ENCODE results near the gene TMPRSS13.
"Not testable (repeated sequence)": the region's sequence is repeated elsewhere in the genome, so short reads cannot be mapped to it uniquely, and the experiment has no call there.

TMPRSS13 gene

GRCh38 chr11:117868815-117869561 lies 60.2 kb downstream of the TMPRSS13 start:
- H3K27ac ChIP-seq (ENCODE audit: low read depth, low read length) = no peak overlapping the region
- H3K4me1 ChIP-seq (ENCODE audit: control insufficient read depth, insufficient read depth, low read length, unreplicated experiment) = no peaks in the 10 kb centered on the region
- H2AFZ ChIP-seq (ENCODE audit: low read length, unreplicated experiment) = no peak overlapping the region
- peaks cover 76% of the 10 kb centered on the region for H3K27me3 ChIP-seq (ENCODE audit: insufficient read depth, low read length)
- no peak overlapping the region for H3K4me3 ChIP-seq (ENCODE audit: low read depth, low read length)
- H3K36me3 ChIP-seq (ENCODE audit: insufficient read depth, low read length) = no peaks in the 10 kb centered on the region
- no peaks in the 10 kb centered on the region for H3K79me2 ChIP-seq (ENCODE audit: control insufficient read depth, insufficient read depth, low read length, unreplicated experiment)

DNA sequence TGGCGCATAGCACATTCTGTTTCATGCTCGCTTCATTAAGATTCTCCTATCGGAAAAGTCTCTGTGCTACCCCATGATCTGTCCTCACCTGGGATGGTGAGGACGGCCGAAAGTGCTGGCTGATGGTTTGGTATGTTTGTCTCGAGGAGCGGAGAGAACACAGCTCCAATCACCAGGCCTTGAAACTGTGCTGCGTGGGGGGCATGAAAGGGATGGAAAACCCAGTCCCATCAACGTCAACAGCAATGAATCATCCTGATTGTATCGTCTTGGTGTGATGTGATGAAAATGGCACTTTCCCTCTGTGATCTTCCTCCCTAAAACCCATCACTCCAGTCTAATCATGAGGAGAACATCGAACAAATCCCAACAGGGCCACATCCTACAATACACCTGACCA lies 61.1 kb downstream of the TMPRSS13 start:
- Histone ChIP-seq H3K4me3 (ENCODE audit: low read depth, low read length) (no peak overlapping the region), H3K27me3 (ENCODE audit: insufficient read depth, low read length) (peaks cover 74% of the 10 kb centered on the region), H3K79me2 (ENCODE audit: control insufficient read depth, insufficient read depth, low read length, unreplicated experiment) (no peaks in the 10 kb centered on the region), H3K36me3 (ENCODE audit: insufficient read depth, low read length) (no peaks in the 10 kb centered on the region), H3K27ac (ENCODE audit: low read depth, low read length) (no peak overlapping the region), H3K4me1 (ENCODE audit: control insufficient read depth, insufficient read depth, low read length, unreplicated experiment) (no peaks in the 10 kb centered on the region), H2AFZ (ENCODE audit: low read length, unreplicated experiment) (no peak overlapping the region)

DNA sequence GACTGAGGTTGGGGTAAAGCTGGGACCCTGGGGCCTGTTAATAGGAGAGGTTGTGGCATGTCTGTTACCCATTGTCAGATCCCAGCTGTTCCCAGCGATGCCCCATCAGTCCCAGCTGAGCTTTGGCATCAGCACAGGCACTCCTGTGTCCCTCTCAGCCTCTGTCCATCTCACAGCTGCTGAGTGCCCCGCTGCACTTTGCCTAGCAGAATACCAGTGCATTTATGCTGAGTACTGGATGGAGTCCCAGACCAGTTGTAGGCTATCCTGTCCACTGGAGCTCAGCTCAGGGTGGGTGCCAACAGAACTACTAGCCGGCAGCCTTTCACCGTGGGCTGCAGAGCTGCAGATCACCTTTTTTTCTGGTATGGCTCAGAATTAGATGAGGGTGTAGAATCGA lies 62.7 kb downstream of the TMPRSS13 start:
- H3K4me1 ChIP-seq (ENCODE audit: control insufficient read depth, insufficient read depth, low read length, unreplicated experiment) = no peaks in the 10 kb centered on the region
- no peak overlapping the region for H2AFZ ChIP-seq (ENCODE audit: low read length, unreplicated experiment)
- H3K27me3 ChIP-seq (ENCODE audit: insufficient read depth, low read length) = peaks cover 66% of the 10 kb centered on the region
- H3K4me3 ChIP-seq (ENCODE audit: low read depth, low read length) = no peak overlapping the region
- no peak overlapping the region for H3K27ac ChIP-seq (ENCODE audit: low read depth, low read length)
- H3K79me2 ChIP-seq (ENCODE audit: control insufficient read depth, insufficient read depth, low read length, unreplicated experiment) = no peaks in the 10 kb centered on the region
- H3K36me3 ChIP-seq (ENCODE audit: insufficient read depth, low read length) = no peaks in the 10 kb centered on the region

DNA sequence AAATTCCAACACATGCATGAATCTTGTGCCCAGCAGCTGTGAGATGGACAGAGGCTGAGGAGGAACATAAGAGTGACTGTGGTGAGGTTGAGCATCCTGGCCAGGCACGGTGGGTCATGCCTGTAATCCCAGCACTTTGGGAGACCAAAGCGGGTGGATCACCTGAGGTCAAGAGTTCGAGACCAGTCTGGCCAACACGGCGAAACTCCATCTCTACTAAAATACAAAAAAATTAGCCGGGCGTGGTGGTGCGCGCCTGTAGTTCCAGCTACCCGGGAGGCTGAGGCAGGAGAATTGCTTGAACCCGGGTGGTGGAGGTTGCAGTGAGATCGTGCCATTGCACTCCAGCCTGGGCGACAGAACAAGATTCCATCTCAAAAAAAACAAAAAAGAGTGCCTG lies 63.7 kb downstream of the TMPRSS13 start:
- H3K27me3 ChIP-seq (ENCODE audit: insufficient read depth, low read length) = peaks cover 65% of the 10 kb centered on the region
- not testable (repeated sequence) for H3K36me3 ChIP-seq (ENCODE audit: insufficient read depth, low read length); H3K79me2 ChIP-seq (ENCODE audit: control insufficient read depth, insufficient read depth, low read length, unreplicated experiment); H2AFZ ChIP-seq (ENCODE audit: low read length, unreplicated experiment); H3K27ac ChIP-seq (ENCODE audit: low read depth, low read length); H3K4me3 ChIP-seq (ENCODE audit: low read depth, low read length); H3K4me1 ChIP-seq (ENCODE audit: control insufficient read depth, insufficient read depth, low read length, unreplicated experiment)

DNA sequence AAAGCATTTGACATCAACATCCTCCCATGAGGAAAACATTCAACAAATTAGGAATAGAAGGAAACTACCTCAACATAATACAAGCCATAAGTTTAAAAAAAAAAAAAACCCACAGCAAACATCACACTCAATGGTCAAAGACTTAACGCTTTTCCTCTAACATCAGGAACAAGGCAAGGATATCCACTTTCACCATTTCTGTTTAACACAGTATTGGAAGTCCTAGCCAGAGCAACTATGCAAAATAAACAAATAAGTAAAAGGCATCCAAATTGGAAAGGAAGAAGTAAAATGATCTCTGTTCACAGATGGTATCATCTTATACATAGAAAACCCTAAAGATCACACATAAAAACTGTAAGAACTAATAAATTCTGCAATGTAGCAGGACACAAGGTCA lies 65.8 kb downstream of the TMPRSS13 start:
- H3K27me3 ChIP-seq (ENCODE audit: insufficient read depth, low read length) = peaks cover 69% of the 10 kb centered on the region

DNA sequence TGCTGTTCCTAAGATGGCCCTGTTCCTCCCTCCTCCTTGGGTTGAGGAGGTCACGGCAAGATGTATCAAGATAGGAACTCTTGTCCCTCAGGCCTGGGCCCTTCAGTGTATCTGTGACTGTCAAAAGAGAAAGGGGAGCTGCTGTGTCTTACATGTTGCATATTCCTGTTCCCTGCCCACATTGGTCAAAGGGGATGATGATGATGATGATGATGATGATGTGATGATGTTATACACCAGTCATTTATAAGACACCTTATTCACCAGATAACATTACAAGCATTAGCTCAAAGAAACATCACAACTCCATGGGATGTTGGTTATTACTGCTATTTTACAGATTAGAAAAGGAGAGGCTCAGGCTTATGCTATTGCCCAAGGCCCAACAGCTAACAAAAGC lies 66.4 kb downstream of the TMPRSS13 start:
- Histone ChIP-seq H3K27me3 (ENCODE audit: insufficient read depth, low read length) (peaks cover 69% of the 10 kb centered on the region), H3K27ac (ENCODE audit: low read depth, low read length) (no peak overlapping the region), H3K79me2 (ENCODE audit: control insufficient read depth, insufficient read depth, low read length, unreplicated experiment) (no peaks in the 10 kb centered on the region), H3K4me1 (ENCODE audit: control insufficient read depth, insufficient read depth, low read length, unreplicated experiment) (no peaks in the 10 kb centered on the region), H2AFZ (ENCODE audit: low read length, unreplicated experiment) (no peak overlapping the region), H3K4me3 (ENCODE audit: low read depth, low read length) (no peak overlapping the region), H3K36me3 (ENCODE audit: insufficient read depth, low read length) (no peaks in the 10 kb centered on the region)

More for the DNA sequence above, 65.8 kb downstream of the TMPRSS13 start:
- no peak overlapping the region for H3K4me3 ChIP-seq (ENCODE audit: low read depth, low read length)
- H3K27ac ChIP-seq (ENCODE audit: low read depth, low read length) = no peak overlapping the region
- H2AFZ ChIP-seq (ENCODE audit: low read length, unreplicated experiment) = no peak overlapping the region
- H3K79me2 ChIP-seq (ENCODE audit: control insufficient read depth, insufficient read depth, low read length, unreplicated experiment) = no peaks in the 10 kb centered on the region
- H3K4me1 ChIP-seq (ENCODE audit: control insufficient read depth, insufficient read depth, low read length, unreplicated experiment) = no peaks in the 10 kb centered on the region
- no peaks in the 10 kb centered on the region for H3K36me3 ChIP-seq (ENCODE audit: insufficient read depth, low read length)

DNA sequence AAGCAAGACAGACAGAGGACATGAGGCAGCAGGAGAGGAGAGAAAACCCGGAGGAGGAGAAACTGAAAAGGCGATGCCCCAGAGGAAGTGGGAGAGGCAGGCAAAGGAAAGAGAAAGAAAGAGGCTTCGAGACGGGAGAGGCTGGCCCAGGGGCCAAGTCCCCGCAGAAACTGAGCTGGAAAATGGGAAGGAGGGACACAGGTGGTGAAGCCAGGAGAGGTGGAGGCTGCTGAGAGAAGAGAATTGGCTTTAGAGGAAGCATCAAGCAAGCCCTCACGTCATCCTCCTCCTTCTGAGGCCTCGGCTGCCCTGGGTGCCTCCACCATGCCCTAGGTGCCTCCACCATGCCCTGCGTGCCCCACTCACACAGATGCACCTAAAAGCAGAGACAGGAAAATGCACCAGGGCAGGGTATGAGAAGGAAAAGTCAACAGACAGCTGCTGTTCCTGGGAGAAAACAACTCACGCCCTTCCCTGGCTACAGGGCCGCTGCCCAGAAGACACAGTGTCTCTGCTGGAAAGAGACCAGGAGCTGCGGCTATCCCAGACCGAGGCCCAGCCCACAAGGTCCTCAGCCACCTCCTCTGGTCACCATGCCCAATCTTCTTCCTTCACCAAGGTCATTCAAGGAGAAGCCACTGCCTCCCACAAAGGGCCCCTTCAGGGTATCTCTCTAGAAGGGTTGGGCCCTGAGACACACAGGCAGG lies 67.0 kb downstream of the TMPRSS13 start:
- Histone ChIP-seq H3K4me1 (ENCODE audit: control insufficient read depth, insufficient read depth, low read length, unreplicated experiment) (no peaks in the 10 kb centered on the region), H3K27me3 (ENCODE audit: insufficient read depth, low read length) (peaks cover 66% of the 10 kb centered on the region), H3K79me2 (ENCODE audit: control insufficient read depth, insufficient read depth, low read length, unreplicated experiment) (no peaks in the 10 kb centered on the region)

GRCh38 chr11:117861151-117862018 lies 67.8 kb downstream of the TMPRSS13 start:
- H3K4me1 ChIP-seq (ENCODE audit: control insufficient read depth, insufficient read depth, low read length, unreplicated experiment) = no peaks in the 10 kb centered on the region
- no peaks in the 10 kb centered on the region for H3K79me2 ChIP-seq (ENCODE audit: control insufficient read depth, insufficient read depth, low read length, unreplicated experiment)
- no peak overlapping the region for H2AFZ ChIP-seq (ENCODE audit: low read length, unreplicated experiment)
- H3K27me3 ChIP-seq (ENCODE audit: insufficient read depth, low read length) = peaks cover 62% of the 10 kb centered on the region
- no peaks in the 10 kb centered on the region for H3K36me3 ChIP-seq (ENCODE audit: insufficient read depth, low read length)
- H3K27ac ChIP-seq (ENCODE audit: low read depth, low read length) = no peak overlapping the region
- H3K4me3 ChIP-seq (ENCODE audit: low read depth, low read length) = no peak overlapping the region

More for the DNA sequence above, 67.0 kb downstream of the TMPRSS13 start:
- Histone ChIP-seq H3K4me3 (ENCODE audit: low read depth, low read length) (no peak overlapping the region), H3K27ac (ENCODE audit: low read depth, low read length) (no peak overlapping the region), H3K36me3 (ENCODE audit: insufficient read depth, low read length) (no peaks in the 10 kb centered on the region), H2AFZ (ENCODE audit: low read length, unreplicated experiment) (no peak overlapping the region)

DNA sequence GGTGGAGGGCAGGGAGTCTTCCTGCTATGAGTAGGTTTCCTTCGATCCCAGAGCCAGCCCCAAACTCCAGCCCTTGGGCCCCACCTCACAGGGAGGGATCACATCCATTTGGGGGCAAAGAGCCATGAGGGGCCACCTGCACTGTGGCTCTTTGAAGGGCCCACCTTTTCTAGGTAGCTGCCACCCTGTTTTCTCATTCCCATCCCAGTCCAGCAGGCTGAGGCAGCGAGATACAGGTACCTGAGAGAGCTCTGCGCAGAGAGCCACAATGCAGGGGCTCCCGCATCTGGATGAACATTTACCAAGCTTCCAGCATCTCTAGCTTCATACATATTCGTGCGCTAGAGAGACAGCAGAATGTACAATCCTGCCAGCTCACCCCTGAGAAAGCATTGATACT lies 69.1 kb downstream of the TMPRSS13 start:
- Histone ChIP-seq H3K4me3 (ENCODE audit: low read depth, low read length) (no peak overlapping the region), H3K4me1 (ENCODE audit: control insufficient read depth, insufficient read depth, low read length, unreplicated experiment) (no peaks in the 10 kb centered on the region), H3K36me3 (ENCODE audit: insufficient read depth, low read length) (no peaks in the 10 kb centered on the region), H3K27ac (ENCODE audit: low read depth, low read length) (no peak overlapping the region), H3K79me2 (ENCODE audit: control insufficient read depth, insufficient read depth, low read length, unreplicated experiment) (no peaks in the 10 kb centered on the region), H3K27me3 (ENCODE audit: insufficient read depth, low read length) (peaks cover 66% of the 10 kb centered on the region), H2AFZ (ENCODE audit: low read length, unreplicated experiment) (no peak overlapping the region)

GRCh38 chr11:117859488-117860112 lies 69.6 kb downstream of the TMPRSS13 start:
- no peak overlapping the region for H3K4me3 ChIP-seq (ENCODE audit: low read depth, low read length)
- no peaks in the 10 kb centered on the region for H3K4me1 ChIP-seq (ENCODE audit: control insufficient read depth, insufficient read depth, low read length, unreplicated experiment)
- H3K79me2 ChIP-seq (ENCODE audit: control insufficient read depth, insufficient read depth, low read length, unreplicated experiment) = no peaks in the 10 kb centered on the region
- no peak overlapping the region for H2AFZ ChIP-seq (ENCODE audit: low read length, unreplicated experiment)
- no peak overlapping the region for H3K27ac ChIP-seq (ENCODE audit: low read depth, low read length)
- H3K36me3 ChIP-seq (ENCODE audit: insufficient read depth, low read length) = no peaks in the 10 kb centered on the region
- H3K27me3 ChIP-seq (ENCODE audit: insufficient read depth, low read length) = peaks cover 71% of the 10 kb centered on the region

Data from ACC112 (cell line).